HFF-Myc (cell line): ENCODE measurements around the gene PEX26.

Source experiments
- DNase-seq: peaks from one replicate; pipeline ENCODE4 v3.0.0-alpha.2; 2011; ENCODE audit warnings: low read depth; ENCODE audit errors: extremely low read depth
- H3K4me3 ChIP-seq: replicated peaks from 2 replicates; pipeline ENCODE4 v1.5.1; 2011; ENCODE audit warnings: low read depth, mild to moderate bottlenecking, control low read depth, low read length
- CTCF ChIP-seq: IDR thresholded peaks from 2 replicates; pipeline ENCODE4 v1.5.1; 2012; ENCODE audit warnings: mild to moderate bottlenecking, low read depth, low read length, control low read depth; ENCODE audit errors: missing control alignments

PEX26 gene

GRCh38 chr22:18056807-18057474, 20.8 kb upstream of the PEX26 start:
- TF ChIP-seq CTCF, result no peak
- no peak for DNase-seq

GRCh38 chr22:18057568-18058209, 20.1 kb upstream of the PEX26 start:
- DNase-seq, result peak; percentile 96
- H3K4me3 ChIP-seq, result no peak overlapping the region
- no peak for TF ChIP-seq CTCF

More at GRCh38 chr22:18056807-18057474, 20.8 kb upstream of the PEX26 start:
- no peak overlapping the region for H3K4me3 ChIP-seq

- no peak for DNase-seq
- TF ChIP-seq CTCF, result no peak
- H3K4me3 ChIP-seq, result no peak overlapping the region
These were observed 19.3 kb upstream of the PEX26 start for GRCh38 chr22:18058371-18059093.

GRCh38 chr22:18059094-18059417, 18.7 kb upstream of the PEX26 start:
- no peak for DNase-seq
- no peak overlapping the region for H3K4me3 ChIP-seq
- TF ChIP-seq CTCF, result no peak

GRCh38 chr22:18059473-18059872, 18.3 kb upstream of the PEX26 start:
- no peak for DNase-seq
- TF ChIP-seq CTCF, result no peak
- no peak overlapping the region for H3K4me3 ChIP-seq

- no peak overlapping the region for H3K4me3 ChIP-seq
- TF ChIP-seq CTCF, result no peak
- no peak for DNase-seq
These were observed 17.8 kb upstream of the PEX26 start for GRCh38 chr22:18059991-18060390.
